Tongue (tissue), 2 donors: ENCODE data around the gene NDUFB1. TPM values are rescaled to one million over a fixed set of nuclear protein-coding genes. Genes with fewer than 3 reads are reported as not detected.

Experiments
- DNase-seq: peaks from one replicate; pipeline ENCODE4 v3.0.0-alpha.2; 2015
- total RNA-seq: library from RNA; depleted of rRNA; stranded (reverse); fragments of >200 nt; gene quantifications from one replicate; pipeline ENCODE4 v1.2.3, GENCODE V29; 2014

NDUFB1 gene
- total RNA-seq = 209 TPM

DNA sequence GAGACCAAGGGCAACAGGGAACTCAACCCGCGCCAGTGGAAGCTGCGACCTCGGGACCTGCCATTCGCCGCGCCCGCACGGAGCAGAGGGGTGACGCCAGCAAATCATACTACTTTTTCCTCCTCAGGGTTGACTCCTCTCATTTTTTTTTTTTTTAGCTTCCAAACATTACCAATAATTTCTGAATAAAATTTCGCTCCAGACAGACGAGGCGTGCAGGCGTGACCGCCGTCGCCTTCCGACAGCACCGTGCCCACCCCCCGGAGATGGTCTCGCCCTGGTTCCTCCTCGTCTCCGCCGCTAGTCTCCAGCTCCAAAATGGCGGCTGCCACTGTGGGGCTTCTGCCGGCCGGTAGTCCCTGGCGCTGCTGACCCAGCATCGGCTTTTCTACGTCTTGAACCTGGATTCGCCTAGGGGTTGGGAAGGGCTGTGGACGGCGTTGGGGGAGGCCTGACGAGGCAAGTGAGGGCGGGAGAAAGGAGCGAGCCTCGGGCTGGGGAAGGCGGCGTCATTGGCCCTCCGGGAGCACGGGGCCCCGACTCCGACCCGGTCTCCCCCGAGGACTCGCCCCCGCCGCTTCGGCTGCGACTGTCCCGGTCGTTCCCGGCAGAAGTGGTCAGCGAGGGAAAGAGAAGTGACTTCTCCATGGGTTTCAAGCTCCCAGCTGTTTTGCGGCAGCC, at the start of gene NDUFB1, which contains the start of gene CPSF2:
TSS of gene NDUFB1 (minus strand) at position 37 of the 681 bp plus-strand sequence. CDS start 4,069 bp downstream, outside the sequence.
TSS of gene CPSF2 (plus strand) at position 300 of the 681 bp plus-strand sequence. CDS start 9,016 bp downstream, outside the sequence.
- DNase-seq = peak; percentile 91

DNA sequence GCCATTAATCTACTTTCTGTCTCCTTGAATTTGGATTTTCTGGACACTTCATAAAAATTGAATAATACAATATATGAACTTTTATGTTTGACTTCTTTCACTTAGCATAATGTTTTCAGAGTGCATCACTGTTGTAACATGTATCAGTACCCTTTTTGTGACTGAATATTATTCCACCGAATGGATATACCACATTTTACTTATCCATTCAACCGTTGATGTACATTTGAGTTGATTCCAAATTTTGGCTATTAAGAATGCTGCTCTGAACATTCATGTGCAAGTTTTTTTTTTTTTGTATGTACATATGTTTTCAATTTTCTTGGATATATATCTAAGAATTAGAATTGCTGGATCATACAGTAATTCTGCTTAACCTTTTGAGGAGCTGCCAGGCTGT, 43.5 kb upstream of the NDUFB1 start:
- no peak for DNase-seq

DNA sequence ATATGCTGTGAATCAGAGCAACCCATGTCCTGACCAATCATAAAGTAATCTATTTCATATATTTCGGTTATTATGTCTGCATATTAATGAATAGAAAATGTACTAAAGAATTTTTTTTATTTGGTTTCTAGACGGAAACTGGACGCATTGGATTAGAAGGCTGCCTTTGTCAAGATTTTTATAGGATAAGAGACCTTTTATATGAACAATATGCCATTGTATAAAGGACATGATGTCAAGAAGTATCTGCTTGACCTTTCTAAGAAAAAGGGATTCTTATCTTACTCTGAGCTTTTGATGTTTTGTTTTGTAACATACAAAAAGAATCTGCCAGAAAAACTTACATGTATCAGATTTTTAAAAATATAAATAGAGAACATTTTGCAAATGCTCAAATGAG, 40.0 kb upstream of the NDUFB1 start:
- no peak for DNase-seq

DNA sequence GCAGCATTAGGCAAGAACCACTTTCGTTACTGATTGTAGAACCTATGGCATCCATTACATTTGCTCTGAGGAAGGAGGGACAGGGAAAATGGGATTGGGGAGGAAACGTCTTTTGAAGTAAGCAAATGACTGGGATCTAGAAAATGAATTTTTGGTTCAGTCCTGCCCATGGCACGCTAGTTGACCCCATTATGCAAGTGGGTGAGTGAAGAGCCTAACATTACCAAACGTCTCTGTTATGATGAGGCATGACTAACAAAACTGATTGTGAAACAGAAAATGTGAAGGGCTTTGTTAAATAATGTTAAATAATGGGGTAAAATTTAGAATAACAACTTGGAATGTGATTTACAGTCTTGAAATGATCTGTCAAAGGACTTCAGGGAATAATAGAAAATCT, 39.1 kb upstream of the NDUFB1 start:
- DNase-seq = no peak

DNA sequence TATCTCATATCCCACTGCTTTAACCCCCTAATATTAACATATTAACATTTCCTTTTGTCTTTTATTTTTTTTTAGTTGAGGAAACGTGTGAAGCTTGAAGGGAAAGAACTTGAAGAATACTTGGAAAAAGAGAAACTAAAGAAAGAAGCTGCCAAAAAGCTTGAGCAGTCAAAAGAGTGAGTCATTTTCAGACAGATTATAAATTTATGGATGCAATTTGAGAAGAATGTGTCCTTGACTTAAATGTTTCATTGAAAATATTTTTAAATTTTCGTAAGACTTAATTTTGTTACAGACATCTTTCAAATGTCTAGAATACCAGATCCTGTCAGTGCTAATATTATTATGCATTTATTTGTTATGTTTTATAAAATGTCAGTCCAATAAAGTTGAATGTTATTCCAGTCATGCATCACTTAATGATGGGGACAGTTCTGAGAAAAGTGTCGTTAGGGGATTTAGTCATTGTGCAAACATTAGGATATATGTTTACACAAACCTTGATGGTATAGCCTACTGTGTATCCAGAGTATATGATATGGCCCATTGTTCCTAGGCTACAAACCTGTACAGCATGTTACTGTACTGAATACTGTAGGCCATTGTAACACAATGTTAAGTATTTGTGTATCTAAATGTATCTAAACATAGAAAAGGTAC, 32.9 kb upstream of the NDUFB1 start:
- no peak for DNase-seq

DNA sequence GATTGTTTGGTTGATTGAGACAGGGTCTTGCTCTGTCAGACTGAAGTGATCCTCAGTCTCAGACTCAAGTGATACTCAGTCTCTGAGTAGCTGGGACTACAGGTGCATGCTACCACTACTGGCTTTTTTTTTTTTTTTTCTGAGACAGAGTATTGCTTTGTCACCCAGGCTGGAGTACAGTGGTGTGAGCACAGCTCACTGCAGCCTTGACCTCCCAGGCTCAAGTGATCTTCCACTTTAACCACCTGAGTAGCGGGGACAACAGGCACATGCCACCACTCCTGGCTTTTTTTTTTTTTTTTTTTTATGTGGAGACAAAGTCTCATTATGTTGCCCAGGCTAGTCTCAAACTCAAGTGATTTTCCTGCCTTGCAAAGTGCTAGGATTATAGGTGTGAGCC, 32.1 kb upstream of the NDUFB1 start:
- no peak for DNase-seq

DNA sequence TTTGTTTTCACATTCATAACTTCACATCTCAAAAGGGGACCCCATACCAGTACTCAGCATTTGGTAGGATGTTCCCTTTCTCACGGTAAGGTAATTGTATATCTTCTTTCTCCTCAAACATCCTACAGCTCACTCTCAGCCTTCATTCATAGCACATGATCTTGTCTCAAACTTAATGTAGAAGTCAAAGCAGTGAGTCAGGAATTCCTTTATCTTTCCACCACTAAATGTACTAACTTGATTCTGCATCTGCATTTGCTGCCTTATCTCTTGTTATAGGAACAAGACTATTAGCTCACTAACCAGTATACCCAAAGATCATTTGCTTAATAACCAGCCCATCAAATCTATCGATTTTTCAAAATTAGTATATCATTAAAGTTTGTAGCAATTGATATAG, 23.2 kb upstream of the NDUFB1 start:
- no peak for DNase-seq

DNA sequence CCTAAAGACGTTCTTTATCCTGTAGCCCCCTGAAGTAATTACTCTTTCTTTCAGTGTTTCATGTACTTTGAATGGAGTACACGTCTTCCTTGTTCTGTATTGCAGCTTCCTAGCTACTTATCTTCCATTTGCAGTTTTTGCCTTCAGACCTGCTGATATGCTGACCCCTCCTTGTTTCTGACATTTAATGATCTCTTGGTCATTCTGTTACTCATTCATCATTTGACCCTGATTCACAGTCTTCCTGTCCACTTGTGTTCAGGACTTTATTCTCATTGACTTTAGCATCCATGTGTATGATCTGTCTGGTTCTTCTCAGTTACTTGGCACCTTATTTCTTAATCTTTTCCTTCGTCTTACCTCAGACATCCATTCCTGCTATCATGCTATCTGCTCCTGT, 22.5 kb upstream of the NDUFB1 start:
- no peak for DNase-seq

DNA sequence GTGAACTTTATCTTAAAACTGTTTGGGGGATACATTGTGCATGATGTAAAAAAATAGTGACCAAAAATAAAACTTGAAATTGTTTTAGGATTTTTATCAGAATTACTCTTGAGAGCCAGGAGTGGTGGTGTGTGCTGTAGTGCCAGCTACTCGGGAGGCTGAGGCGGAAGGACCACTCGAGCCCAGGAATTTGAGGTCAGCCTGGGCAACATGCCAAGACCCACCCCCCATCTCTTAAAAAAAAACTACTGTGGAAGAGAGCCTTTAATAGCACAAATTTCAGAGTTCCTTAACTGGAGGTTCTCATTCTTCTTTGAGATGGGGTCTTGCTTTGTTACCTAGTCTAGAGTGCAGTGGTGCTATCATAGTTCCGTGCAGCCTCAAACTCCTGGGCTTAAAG, 21.8 kb upstream of the NDUFB1 start:
- DNase-seq = no peak

DNA sequence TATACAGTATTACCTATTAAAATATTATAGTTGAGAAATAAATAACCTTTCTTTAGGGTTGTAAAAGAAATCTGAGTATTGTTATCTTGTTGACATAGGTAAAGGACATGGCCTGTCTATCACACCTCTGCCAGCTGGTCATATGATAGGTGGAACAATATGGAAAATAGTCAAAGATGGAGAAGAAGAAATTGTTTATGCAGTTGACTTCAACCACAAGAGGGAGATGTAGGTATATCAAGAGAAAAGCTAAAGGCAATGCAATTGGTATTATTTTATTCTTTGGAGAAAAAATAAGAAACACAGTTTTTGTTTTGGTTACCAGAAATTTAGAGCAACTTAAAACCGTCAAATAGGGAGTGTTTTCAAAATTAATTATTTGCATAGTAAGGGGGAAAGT, 13.8 kb upstream of the NDUFB1 start:
- peak; percentile 64 for DNase-seq

DNA sequence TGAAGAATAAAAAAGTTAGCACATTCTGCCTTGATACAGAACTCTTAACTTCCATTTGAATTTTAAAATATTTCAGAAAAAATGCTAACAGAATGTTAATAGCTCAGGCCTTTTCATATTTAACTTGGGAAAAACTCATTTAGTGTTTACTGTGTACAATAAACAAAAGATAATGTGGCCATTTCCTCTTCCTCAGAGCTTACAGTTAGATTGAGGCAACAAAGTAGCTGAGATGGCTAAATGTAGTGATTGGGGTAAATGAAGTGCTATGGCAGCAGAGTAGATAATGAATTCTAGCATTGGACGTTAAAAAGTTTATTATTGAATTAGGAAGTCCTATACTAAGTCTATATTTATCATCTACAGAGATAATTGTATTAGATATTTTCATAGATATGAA, 12.9 kb upstream of the NDUFB1 start:
- no peak for DNase-seq

DNA sequence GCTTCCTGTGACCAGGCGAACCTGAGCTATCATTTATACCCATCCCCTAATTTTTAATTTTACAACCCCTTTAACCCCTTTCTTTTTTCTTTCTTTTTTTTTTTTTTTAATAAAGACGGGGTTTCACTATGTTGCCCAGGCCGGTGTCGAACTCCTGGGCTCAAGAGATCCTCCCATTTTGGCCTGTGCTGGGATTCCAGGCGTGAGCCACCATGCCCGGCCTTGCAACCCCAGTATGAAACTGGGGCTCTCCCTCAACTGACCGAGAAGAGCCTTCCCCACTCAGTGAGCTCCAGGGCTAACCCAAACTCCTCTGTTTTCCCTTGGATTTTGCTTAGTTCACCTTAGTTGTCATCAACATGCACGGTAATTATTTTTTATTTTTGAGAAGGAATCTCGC, 1.3 kb upstream of the NDUFB1 start:
- peak; percentile 4 for DNase-seq

DNA sequence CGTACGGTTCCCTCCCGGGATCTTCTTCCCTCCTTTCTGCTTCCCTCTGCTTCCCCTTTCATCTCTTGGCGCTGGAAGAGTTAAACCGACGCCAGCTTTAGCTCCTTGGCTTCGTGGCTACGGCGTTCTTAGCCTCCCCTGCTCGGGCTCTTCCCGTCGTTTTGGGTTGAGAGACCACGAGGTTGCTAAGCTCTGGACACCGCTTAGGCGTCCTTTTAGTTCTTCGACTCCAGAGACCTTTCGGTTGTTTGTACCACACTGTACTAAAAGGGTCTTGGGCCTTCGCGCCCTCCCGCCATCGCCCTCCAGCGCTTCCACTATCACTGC, 808 bp upstream of the NDUFB1 start:
- DNase-seq = peak; percentile 68

DNA sequence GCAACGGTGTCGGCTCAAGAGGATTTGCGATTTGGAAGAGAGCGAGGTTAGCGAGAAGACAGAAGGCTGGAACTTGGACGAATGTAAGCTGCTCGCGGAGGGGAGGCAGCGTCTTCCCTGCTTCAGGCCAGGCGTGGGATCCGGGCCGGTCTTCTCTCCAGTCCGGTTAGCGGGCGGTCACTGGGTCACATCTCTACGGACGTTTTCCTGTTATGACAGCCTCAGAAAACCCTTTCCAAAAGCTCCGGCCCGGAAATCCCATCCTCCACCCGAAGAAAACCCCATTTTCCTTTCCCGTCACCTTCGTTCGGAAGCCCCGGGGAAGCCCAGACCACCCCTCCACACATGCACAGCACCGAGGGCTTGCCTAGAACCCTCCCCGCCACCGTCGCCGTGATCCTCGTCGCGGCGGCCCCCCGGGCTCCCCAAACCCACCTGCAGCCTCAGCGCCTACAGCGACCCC, 268 bp downstream of the NDUFB1 start:
- DNase-seq = no peak

DNA sequence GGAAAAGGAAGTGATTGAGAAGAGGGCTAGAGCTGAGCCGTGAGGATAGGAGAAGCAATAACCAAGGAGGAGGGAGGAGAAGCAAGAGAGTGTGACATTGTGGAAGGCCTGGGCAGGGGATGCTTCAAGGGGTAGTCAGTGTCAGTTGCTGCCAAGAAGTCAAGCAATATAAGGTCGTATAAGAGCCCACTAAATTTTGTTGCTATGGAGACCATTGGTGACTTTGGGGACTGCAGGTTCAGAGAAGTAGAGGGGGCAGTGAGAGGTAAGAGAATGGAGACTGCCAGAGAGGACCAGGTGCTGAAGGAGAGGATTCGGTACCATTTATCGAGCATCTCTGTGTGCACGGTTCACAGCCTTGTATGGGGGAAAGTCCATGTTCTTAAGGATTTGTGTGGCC, 12.0 kb downstream of the NDUFB1 start:
- no peak for DNase-seq

DNA sequence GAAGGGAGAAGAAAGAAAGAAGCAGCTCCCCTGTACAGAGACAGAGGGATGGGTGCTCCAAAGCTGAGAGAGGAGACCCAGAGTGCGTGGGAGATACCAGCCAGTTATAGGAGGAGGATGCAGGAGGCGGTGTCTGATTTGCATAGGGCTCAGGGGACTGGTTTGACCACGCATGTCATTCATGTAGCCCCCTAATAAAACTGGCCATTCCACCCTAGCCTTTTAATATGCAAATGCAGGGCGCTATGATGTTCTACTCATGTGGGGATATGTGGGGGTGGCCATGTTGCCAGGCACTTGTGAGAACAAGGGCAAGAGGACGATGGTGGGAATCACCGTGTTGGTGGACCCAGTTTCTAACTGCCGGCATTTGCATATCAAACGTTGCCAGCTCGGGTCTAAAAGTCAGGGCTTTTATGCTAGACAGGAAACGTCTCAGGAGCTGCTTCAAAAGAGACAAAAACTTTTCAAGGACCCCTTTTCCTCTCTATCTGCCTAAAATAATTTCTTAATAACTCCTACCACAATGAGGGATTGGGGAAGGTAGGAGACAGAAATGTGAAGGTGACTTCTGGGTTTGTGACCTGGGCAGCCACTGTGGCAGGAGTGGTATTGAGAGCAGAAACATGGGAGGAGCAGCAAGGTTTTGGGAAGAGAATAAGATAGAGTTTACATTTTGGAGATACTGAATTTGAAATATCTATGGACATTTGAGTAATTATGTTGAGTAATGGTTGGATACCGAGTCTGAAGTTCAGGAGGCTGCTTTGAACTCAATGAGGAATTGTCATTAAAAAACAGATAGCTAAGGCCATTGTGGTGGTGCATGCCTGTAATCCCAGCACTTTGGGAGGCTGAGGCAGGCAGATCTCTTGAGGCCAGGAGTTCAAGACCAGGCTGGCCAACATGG, 12.9 kb downstream of the NDUFB1 start:
- DNase-seq = no peak

DNA sequence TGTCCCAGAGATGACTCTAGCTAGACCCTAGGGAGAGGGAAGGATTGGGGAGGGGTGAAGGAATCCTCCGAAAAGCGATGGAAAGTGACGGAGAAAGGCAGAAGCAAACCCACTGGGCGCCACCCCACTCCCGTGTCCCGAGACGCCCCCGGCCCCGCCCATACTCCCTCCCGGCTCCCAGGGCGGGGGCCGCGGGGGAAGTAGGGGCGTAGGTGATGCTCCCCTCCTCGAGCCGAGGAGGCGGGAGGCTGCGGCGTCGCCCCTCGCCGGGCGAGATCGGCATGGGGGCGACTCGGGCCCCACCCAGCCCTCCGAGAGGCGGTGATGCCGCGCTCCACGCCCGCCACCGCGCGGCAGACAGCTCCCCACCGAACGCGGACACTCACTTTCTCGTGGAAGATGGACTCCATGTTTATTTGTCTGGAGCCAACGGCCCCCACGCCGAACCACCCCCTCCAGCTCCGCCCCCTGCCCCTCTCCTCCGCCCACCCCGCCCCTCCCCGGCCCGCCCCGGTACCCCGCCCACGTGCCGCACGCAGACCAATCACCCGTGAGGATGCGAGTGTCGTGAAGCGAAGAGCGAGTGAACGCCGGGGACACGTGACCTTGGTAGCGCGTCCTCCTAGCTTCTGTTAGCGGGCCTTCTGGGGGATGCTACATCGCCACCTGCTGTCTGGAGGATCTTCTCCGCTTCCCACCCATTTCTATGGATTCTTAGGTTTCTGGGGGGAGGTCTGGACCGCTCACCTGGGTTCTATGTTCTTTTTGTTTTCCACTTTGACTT, 15.2 kb downstream of the NDUFB1 start, which contains the start of gene ATXN3:
TSS of gene ATXN3 (minus strand) at position 440 of the 784 bp plus-strand sequence. CDS start at position 410, 30 bp downstream.
- DNase-seq = peak; percentile 99

DNA sequence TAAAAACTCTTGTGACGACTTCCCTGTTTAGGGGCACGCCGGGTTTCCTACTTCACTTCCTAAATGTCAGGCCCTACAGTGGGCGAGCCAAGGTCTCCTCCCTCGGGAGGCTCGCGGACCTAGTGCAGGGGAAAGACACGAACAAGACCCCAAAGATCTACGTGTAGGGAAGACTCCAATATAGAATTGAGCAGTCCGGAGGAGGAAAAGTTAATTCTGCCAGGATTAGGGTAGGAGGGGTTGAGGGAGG, 15.7 kb downstream of the NDUFB1 start:
- no peak for DNase-seq

DNA sequence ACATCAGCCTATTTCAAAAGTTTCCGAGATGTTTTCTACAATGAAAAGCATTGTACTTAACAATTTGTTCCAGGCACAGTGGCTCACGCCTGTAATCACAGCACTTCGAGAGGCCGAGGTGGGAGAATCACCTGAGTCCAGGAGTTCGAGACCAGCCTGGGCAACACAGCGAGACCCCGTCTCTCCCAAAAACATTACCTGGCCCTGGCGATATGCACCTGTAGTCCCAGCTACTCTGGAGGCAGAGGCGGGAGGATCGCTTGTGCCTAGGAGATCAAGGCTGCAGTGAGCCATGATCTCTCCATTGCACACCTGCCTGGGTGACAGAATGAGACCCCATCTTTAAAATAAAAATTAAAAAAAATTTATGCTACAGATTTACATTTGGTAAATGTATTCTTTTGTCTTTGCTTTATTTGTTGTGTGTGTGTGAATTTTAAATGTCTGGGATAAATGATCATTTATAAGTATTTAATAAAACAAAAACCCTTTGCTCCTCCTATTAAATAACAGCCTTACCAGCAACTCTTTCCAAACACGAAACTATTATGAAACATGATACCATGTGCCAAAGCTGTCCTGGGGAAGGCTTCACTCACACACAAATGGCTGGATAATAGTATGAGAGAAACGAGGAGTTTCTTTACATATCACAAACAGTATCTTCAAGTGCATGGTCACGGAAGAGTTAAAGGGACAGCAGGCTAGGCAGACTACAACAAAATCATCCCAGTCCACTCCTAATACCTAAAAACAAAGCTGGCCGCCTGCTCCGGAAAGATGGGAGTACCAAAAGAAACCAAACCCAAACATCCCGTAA, 16.2 kb downstream of the NDUFB1 start:
- DNase-seq = no peak

DNA sequence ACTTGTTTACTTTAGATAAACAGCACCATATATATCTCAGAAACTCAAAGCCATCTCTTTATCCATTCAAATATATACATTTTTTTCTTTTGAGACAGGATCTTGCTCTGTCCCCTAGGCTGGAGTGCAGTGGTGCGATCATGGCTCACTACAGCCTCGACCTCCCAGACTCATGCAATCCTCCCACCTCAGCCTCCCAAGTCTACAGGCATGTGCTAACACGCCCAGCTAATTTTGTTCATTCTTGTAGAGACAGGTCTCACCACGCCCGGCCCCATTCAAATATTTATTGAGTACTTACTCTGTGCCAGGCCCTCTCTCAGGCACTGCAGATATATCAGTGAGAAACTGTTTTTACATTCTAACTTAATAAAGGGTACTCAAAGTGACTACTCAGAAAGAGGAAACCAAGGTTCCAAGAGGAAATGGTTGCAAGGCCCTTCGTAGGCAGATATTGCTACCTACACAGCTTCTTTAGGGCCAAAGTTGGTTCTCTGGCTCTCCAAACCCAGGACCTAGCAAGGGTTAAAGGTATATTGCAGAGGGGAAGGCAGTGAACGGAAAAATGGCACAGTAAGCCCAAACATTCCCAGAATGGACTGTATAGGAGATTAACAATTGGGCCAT, 18.0 kb downstream of the NDUFB1 start:
- DNase-seq = no peak

DNA sequence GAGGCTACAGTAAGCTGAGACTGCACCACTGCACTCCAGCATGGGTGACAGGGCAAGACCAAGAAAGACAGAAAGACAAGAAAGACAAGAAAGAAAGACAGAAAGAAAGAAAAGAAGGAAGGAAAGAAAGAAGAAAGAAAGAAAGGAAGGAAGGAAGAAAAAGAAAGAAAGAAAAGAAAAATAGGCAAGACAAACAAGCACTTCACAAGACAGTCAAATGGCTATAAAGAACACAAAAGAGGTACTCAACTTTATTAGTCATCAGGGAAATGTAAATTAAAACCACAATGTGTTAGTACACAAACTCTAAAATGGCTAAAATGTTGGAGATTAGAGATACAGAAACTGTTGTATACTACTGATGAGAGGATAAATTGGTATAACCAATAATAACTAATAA, 21.7 kb downstream of the NDUFB1 start:
- DNase-seq = no peak
